Astrocyte of the hippocampus (primary cell): ENCODE data around the gene NPBWR2.
A peak's percentile ranks its signal among the peaks of the same experiment; 100 is the strongest.

ENCODE experiments used
- DNase-seq: peaks from one replicate; pipeline ENCODE4 v3.0.0; 2011; ENCODE audit warnings: low read depth, low spot score

Gene NPBWR2

DNA sequence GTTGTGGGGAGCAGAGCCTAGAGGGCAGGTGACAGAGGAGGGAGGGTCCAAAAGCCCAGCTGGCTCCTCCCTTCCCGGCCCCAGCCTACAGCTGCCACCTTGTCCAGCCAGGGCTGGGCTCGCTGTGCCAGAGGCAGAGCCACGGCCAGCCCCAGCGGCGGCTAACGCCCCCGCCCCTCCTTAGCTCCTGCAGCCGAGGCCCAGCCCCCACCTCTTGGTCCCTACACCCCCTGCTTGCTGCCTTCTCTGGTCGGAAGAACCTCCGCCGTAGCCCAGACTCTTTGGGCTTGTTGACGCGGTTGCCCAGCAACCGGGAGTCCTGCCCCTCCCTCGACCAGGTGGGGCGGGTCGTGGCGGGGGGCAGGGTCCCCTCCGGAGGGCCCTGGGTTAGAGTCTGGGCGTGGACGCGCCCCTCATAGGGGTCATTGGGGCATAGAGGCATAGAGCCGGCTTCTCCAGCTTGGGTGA lies 22.6 kb downstream of the NPBWR2 start:
- no peak for DNase-seq

GRCh38 chr20:64083804-64084684 lies 23.3 kb downstream of the NPBWR2 start, which contains the start of gene LKAAEAR1:
Gene LKAAEAR1 (minus strand): TSS chr20:64084398. CDS start chr20:64084219, 179 bp downstream.
- DNase-seq: peak; percentile 39

DNA sequence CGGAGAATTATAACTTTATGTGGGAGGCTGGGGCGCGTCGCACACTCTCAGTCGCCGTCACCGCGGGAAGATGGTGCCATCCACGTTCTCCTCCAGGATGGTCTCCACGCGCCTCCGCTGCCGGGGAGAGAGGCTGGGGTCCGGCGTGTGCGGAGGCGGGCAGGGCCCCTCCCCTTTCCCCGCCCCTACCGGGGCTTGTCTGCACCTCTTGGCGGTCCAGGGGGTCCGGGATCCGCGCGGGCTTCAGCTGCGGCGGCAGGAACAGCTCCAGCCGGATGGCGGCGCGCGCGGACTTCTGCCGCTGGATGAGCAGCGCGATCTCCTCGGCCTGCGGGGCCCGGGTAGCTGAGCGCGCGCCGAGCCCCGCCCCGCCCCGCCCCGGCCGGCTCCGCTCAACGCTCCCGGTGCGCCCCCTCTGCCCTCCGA lies 24.0 kb downstream of the NPBWR2 start:
- DNase-seq: peak; percentile 91

- DNase-seq: no peak
Measured at GRCh38 chr20:64082820-64083377, 24.5 kb downstream of the NPBWR2 start.

DNA sequence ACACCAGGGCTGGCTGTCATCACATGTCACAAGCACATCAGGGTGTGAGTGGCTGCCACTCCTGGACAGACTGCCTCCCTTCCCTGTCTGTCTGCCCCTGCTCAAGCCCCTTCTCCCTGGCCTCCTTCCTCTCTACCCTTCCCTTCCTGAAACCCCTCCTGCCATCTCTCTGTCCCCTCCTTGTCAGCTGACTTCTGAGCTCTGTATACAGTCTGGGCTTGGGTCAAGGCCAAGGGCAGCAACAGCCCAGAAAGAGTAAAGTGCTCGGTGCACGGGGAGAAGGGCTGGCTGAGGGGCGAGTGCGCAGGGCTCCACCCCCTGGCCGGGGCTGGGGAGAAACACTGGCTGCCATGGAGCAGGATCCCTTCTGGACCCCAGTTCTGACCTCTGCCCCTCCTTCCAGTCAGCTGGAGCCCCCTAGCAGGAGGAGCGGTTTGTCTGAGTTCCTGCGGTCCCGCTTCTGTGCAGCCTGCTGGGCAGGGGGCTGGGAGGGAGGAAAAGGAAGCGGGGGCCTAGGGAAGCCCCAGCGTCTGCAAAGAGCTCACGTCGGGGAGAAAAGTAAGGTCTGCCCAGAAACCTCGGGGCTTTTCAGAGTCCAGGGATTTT lies 25.1 kb downstream of the NPBWR2 start:
- no peak for DNase-seq

- DNase-seq: no peak
Measured at GRCh38 chr20:64081624-64081964, 25.8 kb downstream of the NPBWR2 start.

GRCh38 chr20:64080813-64081623 lies 26.3 kb downstream of the NPBWR2 start:
- DNase-seq: no peak

- DNase-seq: peak; percentile 42
Measured at GRCh38 chr20:64080013-64080812, 27.2 kb downstream of the NPBWR2 start, which contains the start of gene OPRL1. Gene OPRL1 (plus strand): TSS chr20:64080082. CDS start chr20:64092721, 12,639 bp downstream.

DNA sequence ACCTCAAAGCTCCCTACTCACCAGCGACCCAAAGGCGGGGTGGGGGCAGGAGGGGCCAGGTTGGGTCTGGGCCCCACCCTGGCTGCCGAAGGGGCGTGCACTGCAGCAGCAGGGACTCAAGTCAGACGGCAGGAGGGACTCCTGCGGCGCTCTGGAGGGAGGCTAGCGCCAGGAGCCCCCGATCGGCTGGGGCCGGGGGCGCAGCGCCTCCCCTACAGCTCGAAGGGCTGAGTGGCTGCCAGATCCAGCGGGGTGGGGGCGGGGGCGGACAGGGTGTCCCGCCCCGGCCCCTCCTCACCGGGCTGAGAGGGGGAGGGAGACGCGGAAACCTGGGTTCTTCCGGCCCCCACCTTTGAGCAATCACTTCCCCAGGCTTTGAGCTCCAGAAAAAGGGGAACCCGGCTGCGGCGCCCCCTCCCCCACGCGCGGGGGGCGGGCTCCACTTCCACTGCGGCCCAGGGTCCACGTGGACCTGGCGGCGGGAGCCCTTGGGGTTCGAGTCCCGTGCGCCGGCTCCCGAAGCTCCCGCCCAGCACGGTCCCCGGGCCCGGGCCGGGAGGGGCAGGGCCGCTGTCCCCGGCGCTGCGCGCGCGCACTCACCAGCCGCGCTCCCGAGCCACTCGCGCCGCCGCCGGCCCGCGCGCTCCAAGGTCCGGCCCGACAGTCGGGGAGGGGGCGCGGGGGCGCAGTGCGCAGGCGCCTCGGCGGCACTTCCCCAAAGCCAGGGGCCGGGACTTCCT lies 27.9 kb downstream of the NPBWR2 start, which contains the start of gene RGS19:
RGS19 (minus strand) TSS at position 246 of the 740 bp plus-strand sequence. CDS start 2,632 bp downstream, outside the sequence.
- peak; percentile 88 for DNase-seq

- no peak for DNase-seq
Measured at GRCh38 chr20:64078934-64079272, 28.5 kb downstream of the NPBWR2 start.

- DNase-seq: no peak
Measured at GRCh38 chr20:64077876-64078551, 29.4 kb downstream of the NPBWR2 start.

DNA sequence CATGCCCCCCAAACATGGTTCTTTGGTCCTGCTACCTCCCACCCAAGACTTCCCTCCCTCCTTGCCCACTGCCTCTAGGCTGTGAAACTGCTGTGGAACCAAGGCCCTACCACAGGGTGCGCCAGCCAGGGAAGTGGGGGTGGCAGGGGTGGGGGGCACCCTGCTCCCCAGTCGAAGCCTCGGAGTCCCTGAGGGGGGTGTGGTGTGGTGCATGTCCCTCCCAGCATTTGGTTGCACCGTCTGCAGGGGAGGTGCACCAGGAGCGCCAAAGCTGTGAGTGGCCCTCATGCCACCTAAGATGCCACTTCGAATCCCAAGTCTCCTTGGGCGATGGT lies 29.9 kb downstream of the NPBWR2 start:
- DNase-seq: no peak

DNA sequence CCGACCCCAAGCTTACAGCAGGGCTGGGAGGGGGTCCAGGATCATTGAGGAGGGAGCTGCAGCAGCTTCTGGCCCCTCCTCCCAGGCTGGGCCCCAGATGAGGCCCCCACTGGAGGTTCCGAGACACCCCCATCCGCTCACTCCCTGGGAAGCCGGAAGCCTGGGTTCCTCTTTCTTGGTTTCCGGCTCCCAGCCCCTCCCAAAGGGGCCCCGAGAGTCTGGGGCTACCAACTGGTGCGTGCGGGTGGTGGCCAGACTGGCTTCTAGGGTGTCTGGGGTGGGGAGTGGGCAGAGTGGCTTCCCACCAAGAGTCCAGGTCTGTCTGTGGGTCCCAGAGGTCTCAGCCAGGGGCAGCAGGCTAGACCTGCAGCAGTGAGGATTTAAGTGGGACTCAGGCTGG lies 30.3 kb downstream of the NPBWR2 start:
- no peak for DNase-seq

DNA sequence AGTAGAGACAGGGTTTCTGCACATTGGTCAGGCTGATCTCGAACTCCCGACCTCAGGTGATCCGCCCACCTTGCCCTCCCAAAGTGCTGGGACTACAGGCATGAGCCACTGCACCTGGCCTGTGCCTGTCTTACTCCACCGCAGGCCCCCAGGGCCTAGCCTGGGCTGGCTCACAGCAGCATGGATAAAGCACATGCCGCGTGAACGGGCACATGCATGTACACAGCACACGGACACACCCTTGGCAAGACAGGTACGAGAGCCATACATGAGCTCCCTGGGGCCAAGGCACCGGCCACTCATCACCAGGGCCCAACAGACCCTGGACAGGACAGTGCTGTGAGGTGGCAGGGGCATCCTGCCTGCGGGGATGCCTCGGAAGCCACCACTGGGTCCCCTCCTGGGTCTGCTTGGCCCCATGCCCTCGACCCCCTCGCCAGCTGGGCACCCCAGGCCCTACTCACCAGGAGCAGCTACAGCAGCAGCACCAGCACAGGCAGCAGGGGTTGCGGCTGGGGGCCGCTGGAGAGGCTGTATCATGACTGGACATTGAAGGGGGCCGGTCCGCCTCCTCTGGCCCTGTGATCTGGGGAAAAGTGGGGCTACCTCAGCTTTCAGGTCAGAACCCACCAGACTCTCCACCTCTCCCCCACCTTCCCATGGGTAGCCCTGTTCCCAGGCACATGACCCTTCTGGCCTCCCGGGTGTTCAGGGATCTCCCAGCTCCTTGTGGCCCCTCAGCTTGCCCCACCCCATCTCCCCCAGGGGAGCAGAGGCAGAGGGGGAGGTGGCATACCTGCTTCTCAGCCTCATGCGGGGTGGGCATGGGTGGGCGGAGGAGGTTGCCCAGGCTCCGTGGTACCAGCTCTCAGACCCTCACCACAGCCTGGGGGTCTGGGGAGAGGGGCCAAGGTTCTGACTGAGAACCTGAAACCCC lies 31.0 kb downstream of the NPBWR2 start:
- no peak for DNase-seq

DNA sequence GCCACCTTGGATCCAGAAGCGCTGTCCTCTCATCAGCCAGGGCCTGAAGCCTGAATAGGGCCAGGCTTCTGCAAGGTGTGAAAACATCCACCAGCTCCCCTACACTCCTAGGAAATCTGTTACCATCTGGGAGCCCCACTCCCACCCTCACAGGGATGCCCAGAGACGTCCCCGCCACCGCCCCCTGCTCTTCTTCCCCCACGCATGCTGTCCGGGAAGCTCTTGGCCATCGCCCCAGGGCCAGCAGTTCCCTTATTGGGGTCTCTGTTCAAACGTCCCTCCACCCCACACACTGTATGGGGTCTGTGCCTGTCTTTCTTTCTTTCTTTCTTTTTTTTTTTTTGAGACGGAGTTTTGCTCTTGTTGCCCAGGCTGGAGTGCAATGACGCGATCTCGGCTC lies 31.8 kb downstream of the NPBWR2 start:
- no peak for DNase-seq

DNA sequence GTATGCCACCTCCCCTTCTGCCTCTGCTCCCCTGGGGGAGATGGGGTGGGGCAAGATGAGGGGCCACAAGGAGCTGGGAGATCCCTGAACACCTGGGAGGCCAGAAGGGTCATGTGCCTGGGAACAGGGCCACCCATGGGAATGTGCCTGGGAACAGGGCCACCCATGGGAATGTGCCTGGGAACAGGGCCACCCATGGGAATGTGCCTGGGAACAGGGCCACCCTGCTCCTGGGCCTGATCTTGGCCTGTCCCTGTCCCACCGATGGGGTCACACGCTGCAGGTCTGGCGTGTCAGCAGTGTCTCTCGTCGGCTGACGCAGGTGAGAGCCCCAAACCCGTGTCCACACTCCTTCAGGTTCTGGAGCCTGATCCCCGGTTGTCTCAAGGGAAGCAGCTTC lies 32.4 kb downstream of the NPBWR2 start:
- no peak for DNase-seq

DNA sequence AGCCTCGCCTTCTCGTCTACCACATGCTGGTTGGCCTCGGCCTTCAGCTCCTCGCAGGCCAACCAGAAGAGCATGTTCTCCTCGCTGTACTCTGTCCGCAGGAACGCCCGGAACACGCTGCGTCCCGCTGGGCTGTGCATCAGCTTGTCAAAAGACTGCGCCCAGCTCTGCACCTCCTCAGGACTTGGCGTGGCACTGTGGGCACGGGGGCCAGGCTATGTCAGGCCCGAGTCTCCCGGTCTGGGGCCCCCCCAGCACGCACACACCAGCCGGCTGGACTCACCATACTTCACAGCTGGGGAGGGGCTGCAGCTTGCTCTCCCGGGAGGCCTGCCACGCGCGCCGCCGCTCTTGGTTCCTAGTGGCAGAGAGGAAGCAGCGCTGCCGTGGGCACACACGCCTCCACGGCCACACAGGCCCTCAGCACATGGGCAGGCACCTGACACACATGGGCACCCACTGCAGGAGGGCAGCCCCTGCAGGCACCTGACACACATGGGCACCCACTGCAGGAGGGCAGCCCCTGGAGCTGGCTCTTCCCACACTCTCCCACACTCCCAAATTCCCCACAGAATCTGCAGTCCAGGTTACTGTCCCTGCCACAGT lies 33.1 kb downstream of the NPBWR2 start:
- no peak for DNase-seq
